AG09319 (cell line): ENCODE data around the gene TRIM32.

Source experiments
- DNase-seq: peaks from one replicate; pipeline ENCODE4 v3.0.0-alpha.2; 2010; ENCODE audit warnings: low read depth; ENCODE audit errors: extremely low read depth
- TF ChIP-seq, protein P1 (sequence below): IDR thresholded peaks from 2 replicates; pipeline ENCODE4 v1.5.1; 2011; ENCODE audit warnings: low read depth, mild to moderate bottlenecking, inconsistent platforms, low read length, moderate library complexity

Gene TRIM32

GRCh38 chr9:116662646-116663310 lies 24.3 kb upstream of the TRIM32 start:
- TF ChIP-seq, protein P1, sequence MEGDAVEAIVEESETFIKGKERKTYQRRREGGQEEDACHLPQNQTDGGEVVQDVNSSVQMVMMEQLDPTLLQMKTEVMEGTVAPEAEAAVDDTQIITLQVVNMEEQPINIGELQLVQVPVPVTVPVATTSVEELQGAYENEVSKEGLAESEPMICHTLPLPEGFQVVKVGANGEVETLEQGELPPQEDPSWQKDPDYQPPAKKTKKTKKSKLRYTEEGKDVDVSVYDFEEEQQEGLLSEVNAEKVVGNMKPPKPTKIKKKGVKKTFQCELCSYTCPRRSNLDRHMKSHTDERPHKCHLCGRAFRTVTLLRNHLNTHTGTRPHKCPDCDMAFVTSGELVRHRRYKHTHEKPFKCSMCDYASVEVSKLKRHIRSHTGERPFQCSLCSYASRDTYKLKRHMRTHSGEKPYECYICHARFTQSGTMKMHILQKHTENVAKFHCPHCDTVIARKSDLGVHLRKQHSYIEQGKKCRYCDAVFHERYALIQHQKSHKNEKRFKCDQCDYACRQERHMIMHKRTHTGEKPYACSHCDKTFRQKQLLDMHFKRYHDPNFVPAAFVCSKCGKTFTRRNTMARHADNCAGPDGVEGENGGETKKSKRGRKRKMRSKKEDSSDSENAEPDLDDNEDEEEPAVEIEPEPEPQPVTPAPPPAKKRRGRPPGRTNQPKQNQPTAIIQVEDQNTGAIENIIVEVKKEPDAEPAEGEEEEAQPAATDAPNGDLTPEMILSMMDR = no peak
- DNase-seq = no peak

DNA sequence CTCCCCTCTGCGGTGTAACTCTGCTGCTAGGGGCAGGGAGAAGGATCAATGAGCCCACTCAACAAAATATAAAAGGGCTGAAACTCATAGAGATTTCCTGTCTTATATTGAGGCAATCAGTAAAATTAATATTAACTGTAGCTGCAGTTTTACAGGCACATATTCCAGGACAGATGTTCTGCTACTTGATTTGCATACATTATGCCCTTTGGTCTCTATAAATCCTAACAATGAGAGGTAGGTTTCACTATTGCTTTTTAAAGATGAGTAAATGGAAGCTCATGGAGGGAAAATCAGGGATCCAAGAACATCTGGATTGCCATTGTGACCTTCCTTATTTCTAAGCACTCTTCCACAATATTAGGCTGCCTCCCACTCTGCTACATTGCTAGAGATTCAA lies 23.5 kb upstream of the TRIM32 start:
- no peak for DNase-seq
- TF ChIP-seq, protein P1 = no peak

DNA sequence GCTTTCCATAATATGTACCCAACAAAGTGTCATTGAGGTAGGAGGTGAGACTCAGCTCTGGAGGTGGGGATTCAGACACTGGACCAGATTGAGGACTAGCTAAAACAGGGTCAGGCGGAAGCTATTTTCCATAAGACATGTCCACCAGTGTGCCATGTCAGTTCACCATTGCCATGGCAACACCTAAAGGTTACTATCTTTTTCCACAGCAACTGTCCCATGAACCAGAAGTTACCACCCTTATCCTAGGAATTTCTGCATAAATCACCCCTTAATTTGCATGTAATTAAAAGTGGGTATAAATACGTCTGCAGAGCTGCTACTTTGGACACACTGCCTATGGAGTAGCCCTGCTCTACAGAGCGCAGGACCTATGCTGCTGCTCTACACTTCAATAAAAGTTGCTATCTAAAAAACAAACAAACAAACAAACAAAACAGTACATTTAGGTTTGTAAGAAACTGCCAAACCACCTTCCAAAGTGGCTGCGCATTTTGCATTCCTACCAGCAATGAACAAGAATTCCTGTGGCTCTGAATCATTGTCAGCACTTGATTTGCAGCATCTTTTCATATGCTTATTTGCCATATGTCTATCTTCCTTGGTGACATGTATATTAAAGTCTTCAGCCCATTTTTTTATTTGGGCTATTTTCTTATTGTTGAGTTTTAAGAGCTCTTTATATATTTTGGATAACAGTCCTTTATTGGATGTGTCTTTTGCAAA lies 18.0 kb upstream of the TRIM32 start:
- TF ChIP-seq, protein P1 = no peak
- no peak for DNase-seq

DNA sequence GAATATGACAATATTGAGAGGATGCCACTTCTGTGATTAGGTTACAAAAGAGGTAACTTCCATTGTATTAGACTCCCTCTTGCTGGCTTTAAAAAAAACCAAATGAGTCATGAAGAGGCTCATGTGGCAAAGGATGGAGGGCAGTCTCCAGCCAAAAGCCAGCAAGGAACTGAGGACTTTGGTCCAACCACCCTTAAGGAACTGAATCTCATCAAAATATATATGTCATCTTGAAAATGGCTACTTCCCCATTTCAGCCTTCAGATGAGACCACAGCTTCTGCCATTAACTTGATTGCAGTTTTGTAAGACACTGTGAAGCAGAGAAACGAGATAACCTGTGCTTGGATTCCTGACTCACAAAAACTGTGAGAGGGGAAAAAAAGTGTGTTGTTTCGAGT lies 15.5 kb upstream of the TRIM32 start:
- TF ChIP-seq, protein P1 = no peak
- no peak for DNase-seq

GRCh38 chr9:116673375-116673774 lies 13.7 kb upstream of the TRIM32 start:
- TF ChIP-seq, protein P1 = no peak
- no peak for DNase-seq

- TF ChIP-seq, protein P1 = no peak
- DNase-seq = no peak
These were observed 12.7 kb upstream of the TRIM32 start for GRCh38 chr9:116674210-116674980.

DNA sequence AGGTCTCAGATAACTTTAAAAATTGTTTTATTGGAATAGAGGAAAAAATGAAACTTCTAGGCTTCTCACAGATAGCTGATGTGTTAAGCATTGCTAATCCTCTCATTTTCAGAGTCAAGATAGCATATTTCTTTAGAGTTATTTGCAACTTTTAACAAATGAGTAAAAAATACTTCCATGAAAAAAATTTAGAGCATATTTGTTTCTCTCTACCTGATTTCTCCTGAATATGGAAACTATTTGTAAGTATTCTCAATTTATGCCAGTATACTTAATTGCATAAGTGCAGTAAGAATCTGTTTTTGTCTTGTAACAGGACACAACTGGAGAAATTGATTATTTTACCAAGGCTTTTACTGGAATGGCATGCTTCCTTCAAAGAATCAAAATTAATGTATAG lies 3.6 kb upstream of the TRIM32 start:
- TF ChIP-seq, protein P1 = no peak
- no peak for DNase-seq
